GM12875 (cell line): ENCODE data around the gene ZNF236.

Source experiments
- H3K4me3 ChIP-seq: one replicate; pipeline ENCODE4 v1.5.1; 2011; ENCODE audit warnings: low read depth, low read length, control low read depth
- TF ChIP-seq, protein P1 (sequence below): IDR thresholded peaks from 2 replicates; pipeline ENCODE4 v1.5.1; 2011; ENCODE audit warnings: low read depth, mild to moderate bottlenecking, control low read depth, inconsistent platforms, low read length, moderate library complexity, borderline replicate concordance; ENCODE audit not compliant: insufficient read depth

The ZNF236 gene

DNA sequence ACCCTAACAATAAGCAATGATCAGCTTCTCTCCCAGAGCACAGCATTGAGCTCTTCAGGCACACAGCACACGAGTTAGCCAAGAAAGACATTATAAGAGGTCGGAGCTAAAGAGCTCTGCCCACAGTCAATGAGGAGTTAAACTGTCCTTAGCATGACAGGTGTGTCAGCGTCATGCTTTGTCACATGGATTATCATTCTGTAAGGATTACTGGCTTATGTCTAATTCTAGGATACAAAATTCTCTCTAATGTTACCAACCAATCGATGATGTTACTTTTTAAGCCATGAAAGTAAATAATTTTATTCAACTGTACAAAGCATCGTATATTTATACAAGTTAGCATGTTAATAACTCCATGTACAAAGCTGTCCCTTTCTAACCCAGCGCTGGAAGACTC, 108.8 kb downstream of the ZNF236 start:
- TF ChIP-seq, protein P1, sequence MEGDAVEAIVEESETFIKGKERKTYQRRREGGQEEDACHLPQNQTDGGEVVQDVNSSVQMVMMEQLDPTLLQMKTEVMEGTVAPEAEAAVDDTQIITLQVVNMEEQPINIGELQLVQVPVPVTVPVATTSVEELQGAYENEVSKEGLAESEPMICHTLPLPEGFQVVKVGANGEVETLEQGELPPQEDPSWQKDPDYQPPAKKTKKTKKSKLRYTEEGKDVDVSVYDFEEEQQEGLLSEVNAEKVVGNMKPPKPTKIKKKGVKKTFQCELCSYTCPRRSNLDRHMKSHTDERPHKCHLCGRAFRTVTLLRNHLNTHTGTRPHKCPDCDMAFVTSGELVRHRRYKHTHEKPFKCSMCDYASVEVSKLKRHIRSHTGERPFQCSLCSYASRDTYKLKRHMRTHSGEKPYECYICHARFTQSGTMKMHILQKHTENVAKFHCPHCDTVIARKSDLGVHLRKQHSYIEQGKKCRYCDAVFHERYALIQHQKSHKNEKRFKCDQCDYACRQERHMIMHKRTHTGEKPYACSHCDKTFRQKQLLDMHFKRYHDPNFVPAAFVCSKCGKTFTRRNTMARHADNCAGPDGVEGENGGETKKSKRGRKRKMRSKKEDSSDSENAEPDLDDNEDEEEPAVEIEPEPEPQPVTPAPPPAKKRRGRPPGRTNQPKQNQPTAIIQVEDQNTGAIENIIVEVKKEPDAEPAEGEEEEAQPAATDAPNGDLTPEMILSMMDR: no peak
- H3K4me3 ChIP-seq: no peak overlapping the region

DNA sequence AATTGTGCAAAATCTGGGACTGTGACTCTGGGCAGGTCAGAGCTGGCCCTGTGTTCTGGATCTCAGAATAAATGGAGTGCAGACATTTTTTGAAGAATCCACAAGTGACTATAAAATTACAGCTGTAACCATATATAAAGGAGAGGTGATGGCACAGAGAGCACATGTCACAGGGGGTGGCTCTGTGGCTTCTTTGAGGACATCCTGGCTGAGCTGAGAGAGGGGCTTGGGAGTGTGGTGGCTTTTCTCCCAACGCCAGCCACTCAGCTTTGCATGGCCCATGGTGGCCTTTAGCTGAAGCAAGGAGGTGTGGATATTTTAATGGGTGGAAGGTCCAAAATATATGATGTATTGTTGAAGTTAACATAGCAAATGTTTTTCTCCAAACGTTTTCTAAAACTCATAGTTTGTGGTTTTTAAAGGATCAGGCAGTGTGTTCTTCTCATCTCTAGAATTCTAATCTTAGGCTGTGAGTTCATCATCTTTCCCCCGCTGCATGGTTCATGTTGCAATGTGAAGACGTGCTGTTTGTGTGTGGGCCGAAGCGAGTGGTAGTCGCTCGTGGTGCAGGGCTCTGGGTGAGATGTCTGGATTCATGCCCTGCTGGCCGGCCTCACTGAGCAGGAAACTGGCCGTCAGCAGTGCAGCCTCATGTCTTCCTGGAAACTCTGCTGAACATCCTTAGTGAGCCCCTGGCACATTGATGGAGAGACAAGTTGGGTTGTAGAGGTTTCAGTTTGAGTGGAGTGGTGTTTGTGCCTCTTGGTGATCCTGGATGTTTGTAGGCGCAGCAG, 109.9 kb downstream of the ZNF236 start:
- TF ChIP-seq, protein P1: no peak

DNA sequence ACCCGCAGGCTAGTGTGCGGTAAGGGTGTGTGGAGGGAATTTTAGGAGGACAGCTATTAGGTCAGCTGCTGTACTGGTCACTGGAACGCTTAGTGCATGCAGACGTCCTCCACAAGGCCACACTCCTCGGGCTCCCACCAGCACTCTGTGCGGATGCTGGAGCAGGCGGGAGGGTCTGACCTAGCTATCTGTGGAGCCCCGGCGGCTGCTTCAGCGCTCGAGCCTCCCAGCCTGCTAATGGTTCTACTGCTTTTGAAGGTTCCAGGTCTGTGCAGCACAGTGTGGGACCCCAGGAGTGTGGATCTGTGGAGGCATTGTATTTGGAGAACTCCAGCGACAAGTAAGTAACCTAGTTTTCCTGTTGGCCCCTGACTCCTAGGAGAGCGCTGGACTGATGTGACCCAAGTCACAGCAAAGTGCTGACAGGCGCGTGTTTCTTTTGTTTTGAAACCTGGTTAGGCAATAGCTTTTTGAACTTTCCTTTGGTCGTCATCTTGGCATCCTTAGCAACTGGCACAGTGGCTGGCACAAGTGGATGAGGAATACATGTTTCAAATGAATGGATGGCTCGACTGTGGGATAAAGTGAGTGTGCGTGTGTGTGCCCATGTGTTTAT, 113.5 kb downstream of the ZNF236 start:
- TF ChIP-seq, protein P1: no peak

More for the DNA sequence above, 109.9 kb downstream of the ZNF236 start:
- no peak overlapping the region for H3K4me3 ChIP-seq

DNA sequence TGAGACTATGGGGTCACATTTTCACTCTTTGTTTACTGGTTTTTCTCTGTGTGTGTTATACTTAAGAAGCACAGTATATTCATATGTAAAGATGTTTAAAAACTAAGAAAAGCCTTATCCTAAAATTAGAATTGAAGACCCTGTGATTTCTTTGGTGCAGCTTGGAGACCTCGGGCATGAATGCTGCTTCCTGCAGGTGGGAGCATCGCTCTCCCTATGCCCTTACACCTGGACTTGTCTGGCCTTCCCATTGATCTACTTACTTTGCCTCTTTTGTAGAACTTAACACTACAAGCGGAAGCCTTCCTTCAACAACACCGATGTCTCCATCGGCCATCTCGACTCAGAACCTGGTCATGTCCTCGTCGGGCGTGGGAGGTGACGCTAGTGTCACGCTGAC, 114.5 kb downstream of the ZNF236 start:
- TF ChIP-seq, protein P1: no peak
- H3K4me3 ChIP-seq: no peak overlapping the region

More for the DNA sequence above, 113.5 kb downstream of the ZNF236 start:
- H3K4me3 ChIP-seq: no peak overlapping the region

DNA sequence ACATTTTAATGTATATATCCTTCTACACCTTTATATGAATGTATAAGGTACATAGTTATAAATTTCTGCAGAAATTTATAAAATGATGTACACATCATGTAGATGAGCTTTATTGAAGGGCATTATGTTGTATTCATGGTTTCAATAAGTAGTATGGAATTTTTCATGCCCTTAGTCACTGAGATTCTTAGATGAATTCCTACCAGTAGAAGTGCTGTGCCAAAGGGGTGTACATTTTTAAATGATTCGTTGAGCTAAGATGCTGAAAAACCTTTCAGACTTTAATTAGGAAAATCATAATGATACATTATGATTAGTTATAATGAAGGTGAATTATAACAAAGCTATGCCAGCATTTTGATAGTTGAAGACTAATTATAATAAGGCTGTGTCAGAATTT, 115.2 kb downstream of the ZNF236 start:
- H3K4me3 ChIP-seq: no peak overlapping the region
- TF ChIP-seq, protein P1: no peak

DNA sequence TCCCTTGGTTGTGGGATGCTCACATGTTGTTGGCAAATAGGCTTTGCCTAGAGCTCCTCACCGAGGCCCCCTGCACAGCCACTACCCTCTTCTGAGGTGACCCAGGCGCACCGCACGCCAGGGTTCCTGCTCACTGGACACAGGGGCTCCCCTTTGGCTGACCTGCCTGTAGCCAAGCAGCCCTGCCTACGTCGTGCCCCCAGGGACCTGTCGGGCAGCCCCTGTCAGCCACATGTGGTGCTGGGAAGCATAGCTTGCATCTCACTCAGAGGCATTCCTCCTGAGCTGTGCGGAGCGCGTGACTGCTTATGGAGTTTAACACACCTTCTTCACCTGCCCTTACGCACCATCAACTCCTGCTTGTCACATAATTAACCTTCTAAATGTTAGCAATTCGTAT, 116.3 kb downstream of the ZNF236 start:
- no peak overlapping the region for H3K4me3 ChIP-seq
- TF ChIP-seq, protein P1: no peak

DNA sequence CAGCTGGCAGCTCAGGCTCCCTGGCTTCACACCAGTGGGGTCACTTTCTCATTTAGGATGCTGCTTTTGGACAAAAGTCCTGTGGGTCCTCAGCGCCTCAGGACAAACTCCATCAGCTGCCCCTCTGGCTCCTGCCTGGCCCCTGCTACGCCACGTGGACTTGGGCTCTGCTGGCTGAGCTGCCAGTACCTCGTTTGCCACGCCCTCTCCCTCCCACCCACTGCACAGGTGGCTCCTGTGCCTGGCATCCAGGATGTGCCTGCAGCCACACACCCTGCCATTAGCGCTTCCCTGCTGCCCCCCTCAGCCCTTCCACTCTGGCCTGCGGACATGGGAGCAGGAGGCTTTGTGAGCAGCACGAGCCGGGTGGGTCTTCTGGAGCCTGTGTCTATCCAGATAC, 118.9 kb downstream of the ZNF236 start:
- TF ChIP-seq, protein P1: no peak
- H3K4me3 ChIP-seq: no peak overlapping the region
